ENCODE data around the gene DNAH14.
"Not testable (repeated sequence)": the region's sequence is repeated elsewhere in the genome, so short reads cannot be mapped to it uniquely, and the experiment has no call there.

The DNAH14 gene

DNA sequence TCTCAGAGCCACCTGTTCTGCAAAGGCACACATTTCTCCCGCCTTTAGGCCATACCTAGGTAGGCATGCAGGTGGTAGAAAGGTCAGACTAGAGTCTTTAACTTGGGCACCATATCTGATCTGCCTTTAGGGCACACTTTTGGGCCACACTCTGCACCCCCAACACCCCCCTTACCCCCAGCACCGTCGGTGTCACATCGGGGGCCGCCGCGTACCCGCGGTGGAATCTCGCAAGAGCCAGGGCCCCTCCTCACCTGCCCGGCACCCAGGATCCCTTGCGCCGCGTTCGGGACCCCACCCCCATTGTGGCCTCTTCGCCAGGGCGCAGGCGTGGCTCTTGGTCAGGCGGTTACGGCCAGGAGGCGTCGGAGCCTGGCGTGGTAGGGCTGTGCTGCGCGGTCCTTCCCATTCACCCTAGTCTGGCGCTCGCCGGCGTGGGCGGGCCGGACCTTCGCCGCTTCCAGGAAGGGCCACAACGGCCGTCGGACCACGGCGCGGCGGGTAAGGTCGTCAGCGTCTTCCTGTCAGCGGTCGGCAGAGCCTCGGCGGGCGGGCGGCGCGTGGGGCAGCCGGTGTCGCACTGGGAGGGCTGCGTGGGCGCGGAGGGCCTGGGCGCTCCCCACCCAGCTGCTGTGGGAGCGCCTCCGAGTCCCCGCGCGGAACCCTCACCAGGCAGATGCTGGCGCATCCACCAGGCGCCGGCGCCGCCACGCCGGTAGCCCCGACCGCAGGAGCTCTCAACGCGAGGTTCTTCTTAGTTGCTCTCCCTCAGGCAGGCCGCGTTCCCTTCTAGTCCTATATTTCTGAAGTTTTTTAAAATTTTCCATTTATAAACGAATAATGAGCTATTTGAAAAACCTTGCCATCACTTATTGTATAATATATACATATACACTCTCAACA is at the start of gene DNAH14:
Gene DNAH14 (plus strand): TSS at position 341 of the 903 bp plus-strand sequence. CDS start 23,028 bp downstream, outside the sequence.
- no peak for DNase-seq

DNA sequence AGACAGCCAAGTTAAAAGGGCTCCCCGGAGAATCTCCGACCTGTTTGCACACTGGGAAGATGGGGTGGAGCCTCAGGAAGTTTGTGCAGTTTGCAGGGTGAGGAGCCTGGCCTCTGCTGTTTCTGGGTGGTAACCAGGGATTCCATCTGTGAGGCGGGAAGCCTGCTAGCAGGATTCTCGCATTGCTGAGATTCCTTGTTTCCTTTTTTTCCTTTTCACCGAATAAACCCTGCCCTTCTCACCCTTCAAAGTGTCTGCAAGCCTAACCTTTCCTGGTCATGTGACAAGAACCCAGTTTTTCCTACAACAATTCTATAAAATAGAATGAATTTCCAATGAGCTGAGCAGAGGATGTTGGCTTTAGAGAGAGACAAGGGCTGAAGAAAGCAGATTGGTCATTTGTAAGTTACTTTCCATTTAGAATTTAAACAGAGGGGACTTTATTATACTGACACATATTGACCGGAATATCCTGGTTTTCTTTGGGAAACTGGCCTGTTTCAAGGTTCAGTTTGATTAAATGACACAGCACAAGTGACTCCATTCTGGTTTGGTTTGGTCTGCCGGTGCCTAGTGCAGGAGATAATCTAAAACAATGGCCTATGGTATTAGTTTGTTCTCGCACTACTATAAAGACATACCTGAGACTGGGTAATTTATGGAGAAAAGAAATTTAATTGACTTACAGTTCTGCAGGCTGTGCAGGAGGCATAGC is 48.7 kb upstream of the DNAH14 start:
- no peak for DNase-seq

DNA sequence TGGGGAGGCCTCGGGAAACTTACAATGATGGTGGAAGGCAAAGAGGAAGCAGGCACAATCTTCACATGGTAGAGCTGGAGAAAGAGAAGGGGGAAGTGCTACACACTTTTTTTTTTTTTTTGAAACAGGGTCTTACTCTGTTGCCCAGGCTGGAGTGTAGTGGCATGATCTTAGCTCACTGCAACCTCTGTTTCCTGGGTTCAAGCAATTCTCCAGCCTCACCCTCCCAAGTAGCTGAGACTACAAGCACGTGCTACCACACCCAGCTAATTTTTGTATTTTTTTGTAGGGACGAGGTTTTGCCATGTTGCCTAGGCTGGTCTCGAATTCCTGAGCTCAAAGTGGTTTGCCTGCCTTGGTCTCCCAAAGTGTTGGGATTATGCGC is 48.2 kb upstream of the DNAH14 start:
- not testable (repeated sequence) for DNase-seq

DNA sequence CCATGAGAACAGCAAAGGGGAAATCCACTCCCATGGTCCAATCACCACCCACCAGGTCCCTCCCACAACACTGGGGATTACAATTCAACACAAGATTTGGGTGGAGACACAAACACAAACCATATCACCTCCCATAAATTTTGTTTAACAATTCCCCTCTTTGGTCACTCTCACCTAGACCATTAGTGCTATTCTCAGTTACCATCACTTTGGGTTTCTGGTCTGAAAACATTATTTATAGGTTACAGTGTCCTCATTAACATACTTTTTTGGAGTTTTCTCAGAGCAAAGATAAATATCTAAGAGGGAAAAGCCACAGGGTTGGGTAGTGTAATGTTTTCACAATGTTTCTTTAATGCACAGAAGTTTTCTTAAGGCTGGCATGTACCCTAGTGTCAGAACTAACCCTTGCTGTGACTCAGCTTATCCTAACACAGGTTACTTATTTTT is 47.7 kb upstream of the DNAH14 start:
- no peak for DNase-seq

DNA sequence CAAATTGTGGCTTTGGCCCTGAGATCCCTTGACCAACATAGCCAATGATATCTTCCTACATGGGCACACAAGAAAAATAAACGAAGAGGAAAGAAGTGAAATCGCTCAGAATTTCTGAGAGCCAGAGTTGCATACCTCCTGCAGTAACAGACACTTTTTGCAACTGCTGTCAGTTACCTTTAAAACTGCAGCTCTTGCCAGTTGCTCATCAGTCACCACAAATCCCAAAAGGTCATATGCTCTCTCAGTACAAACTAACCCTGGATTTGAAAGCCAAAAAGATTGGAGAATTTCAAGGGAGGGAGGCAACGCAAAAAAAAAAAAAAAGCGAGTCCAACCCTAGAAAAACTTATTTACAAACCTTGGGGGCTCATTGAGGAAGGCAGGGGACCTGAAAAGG is 47.2 kb upstream of the DNAH14 start:
- no peak for DNase-seq

DNA sequence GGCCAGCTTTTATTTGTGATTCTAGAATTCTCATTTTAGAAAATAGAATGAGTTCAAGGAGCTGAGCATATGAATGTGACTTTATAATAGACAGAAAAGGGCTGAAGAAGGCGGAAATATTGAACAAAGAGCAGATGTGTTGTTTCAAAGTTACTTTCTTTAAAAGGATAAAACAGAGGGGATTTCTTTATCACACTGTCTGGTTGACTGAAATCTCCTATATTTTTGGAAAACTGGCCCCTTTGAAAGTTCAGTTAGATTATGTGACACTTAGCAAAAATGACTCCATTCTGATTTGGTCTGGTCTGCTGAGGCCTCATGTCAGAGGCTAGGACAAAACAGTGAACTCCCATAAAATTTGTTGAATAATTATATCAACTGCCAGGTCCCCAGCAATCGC is 46.4 kb upstream of the DNAH14 start:
- DNase-seq: no peak

DNA sequence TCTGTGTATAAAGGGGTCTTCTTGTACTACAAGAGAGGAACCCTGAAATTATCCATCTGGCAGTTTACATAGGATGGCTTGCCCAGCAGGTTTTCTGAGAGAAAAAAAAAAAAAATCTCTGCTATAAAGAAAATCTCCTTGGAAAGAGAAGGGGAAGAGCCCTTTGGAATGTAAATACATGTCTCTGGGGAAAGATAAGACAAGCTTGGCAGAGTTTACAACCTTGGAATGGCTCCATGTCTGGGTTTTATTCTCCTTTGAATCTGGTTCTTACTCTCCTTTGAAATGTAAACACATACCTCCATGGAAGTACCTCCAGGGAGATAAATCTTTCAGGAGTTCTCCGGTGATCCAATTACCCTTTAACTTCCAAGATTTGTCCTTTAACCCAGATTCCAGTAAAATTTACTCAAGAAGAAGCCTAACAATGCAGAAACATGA is 45.1 kb upstream of the DNAH14 start:
- no peak for DNase-seq

DNA sequence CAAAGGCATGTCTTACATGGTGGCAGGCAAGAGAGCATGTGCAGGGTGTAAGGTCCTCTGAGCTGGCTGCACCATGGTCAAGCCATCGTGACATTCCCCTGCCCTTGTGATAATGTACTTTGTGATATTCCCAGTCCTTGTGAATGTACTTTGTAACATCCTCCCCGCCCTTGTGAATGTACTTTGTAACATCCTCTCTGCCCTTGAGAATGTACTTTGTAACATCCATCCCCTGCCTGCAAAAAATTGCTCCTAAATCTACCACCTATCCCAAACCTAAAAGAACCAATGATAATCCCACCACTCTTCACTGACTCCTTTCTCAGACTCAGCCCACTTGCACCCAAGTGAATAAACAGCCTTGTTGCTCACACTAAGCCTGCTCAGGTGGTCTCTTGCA is 44.1 kb upstream of the DNAH14 start:
- not testable (repeated sequence) for DNase-seq

DNA sequence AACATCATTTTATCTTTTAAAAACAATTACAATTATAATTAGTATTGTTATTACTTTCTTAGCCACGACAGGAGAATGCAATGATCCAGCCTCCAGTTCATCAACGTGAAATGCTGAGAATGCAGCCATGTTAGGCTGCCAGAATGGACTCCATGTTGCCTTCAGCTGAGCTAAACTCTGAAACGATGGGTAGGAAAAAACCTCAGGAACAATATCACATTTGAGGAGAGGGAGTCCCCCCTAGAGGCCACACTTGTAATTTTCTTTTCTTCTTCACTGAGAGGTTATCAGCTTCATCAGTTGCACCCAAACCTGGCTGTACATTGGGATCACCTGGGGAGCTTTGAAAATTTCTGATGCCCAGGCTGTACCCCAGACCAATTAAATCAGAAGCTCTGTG is 34.6 kb upstream of the DNAH14 start:
- no peak for DNase-seq

DNA sequence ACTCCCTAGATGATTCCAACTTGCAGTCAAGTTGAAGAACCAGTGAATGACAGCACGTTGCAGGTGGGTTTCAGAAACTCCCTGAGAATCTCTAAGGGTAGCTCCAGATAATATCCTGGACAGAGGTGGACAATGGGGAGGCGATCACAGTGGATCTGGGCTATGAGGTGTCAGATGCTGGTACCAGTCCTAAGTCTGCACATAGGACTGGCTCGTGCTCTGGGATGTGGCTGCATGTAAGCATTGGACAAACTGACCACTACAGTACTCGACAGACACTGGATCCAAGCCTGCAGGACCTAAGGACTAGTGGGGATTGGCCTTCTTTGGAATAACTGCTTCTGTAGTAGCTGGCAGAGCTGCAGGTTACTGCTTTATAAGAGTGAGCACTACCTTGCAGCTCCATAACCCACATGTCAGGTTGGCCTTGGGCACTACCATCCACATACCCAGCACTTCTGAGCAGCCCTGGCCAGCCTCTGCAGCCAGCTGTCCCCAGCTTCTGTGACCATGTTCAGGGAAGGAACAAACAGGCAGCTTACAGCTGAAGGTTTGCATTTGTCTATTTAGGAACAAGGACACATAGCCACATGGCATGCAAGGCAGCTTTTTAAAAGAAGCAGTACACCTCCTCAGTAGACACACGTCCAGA is 33.2 kb upstream of the DNAH14 start:
- DNase-seq: no peak

DNA sequence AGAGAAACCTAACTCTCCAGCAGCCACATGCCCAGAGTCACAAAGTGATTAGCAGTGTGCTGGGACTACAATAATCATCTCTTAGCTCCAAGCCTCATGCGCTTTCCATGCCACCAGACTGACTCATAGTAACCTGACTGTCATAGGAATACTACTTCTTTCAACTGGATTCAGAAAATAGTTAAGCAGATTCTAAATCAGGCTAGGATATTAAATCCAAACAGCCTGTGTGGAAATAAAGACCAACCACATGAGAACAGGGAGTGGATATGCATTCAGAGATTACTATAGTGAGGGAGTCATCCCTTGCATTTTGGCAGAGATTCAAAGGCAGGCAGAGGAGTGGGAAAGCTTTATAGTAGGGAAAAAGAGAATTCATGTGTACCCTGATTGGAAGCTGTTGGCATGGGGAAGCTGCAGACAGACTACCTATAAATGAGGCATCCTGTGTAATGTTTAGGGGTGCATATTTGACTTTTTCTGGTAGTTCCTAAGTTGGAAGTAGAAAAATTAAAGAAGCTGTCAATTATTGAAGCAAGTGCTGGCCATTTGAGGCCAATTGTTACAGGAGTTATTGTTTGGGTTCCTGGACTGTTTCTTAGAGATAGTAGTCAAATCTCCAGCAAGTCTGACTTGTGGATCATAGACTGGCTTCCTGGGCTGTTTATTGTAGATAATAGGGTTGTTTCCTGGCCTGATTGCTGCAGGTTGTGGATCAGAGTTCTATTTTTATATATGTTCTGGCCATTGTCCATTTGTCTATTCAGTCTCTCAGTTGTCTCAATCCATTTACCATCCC is 31.7 kb upstream of the DNAH14 start:
- DNase-seq: no peak

DNA sequence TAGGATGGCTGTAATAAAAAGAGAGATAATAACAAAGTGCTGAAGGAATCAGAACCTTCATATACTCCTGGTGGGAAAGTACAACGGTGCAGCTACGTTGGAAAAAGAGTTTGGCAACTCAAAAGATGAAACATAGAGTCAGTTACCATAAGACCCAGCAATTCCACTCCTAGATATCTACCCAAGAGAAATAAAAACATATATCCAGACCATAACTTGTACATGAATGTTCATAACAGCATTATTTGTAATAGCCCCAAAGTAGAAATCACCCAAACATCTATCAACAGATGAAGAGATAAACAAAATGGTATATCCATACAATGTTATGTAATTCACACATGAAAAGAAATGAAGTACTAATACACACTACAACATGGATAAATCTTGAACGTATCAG is 30.5 kb upstream of the DNAH14 start:
- no peak for DNase-seq

DNA sequence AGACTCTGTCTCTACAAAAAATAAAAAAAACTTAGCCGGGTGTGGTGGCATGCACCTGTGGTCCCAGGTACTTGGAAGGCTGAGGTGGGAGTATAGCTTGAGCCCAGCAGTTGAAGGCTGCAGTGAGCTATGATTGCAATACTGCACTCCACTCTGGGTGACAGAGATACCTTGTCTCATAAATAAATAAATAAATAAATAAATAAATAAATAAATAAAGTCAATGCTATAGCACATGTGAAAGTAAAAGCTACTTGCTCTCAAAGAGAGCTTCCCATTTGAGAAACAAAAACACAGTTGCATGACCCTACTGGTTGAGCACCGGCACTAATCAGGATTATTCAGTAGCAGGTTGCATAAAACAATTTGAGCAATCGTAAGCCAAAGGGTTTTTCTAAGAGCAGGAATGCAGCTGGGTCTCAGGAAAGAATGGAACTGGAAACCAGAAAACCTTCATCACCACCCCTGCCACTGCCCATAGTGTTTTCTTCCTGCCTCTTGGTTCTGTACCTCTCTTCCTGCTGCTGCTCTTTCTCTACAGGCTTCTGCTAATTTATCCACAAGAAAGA is 29.3 kb upstream of the DNAH14 start:
- no peak for DNase-seq

DNA sequence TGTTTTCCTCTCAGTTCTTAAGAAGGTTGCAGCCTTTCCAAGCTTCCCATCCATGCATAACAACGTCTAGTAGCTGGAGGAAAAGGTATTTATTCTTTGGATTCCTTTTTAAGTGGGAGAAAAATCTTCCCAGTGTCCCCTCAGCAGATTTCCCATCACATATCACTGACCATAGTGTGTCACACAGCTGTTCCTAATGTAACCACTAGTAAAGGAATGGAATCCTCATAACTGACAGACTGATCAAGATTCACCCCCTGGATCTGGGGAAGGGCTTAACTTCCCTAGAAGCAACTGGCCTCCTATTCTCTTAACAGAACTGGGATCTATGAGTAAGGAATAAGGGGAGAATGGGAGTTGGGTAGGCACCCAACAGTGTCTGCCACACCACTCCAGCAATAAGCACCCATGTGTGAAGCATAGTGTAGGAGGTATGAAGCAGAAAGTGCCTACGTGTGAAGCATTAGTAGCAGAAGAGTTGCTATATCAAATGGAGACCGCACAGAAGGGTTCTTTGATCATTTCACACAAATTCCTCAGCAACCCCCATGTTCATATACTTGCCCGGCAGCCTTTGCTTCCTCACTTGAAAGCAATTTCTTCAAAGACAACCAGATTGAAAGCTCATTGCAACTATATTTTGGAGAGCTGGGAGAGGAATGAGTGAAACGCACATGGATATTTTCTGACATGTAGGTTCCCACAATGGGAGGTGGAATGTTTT is 28.2 kb upstream of the DNAH14 start:
- no peak for DNase-seq

DNA sequence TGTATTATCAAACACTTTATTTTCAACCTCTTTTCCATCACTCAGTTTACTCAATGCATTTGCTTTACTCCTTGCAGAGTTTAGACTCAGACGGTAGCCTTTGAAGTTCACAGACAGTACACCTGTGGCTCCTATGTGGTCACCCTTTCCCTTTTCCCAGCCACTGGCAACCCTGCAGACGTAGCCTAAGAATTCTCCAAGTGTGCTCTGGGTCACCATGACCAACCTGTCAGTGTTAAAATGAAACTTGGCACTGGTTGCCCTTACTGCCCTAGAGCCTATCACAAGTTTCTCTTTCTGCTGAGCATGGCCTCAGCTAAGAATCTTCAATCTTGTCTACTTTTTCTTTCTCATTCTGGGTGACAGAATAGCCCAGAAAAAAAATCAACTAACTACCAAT is 25.5 kb upstream of the DNAH14 start:
- DNase-seq: no peak

DNA sequence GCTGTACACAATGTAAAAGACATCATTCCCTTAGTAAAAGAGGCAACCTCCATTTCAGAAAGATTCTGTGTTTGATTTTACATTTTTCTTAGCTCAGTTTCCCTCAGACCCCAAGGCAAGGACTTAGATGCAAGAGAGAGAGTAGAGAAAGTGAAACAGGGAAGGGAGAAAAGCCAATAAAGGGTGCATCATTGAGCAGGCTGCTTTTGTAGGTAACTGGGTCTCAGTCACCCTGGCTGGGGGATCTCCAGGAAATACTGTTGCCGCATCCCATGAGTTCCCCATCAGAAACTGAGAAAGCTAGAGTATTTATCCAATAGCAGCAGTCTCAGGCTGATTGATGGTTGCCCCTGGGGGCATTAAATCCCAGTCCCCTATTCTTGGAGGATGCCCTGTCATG is 23.1 kb upstream of the DNAH14 start:
- no peak for DNase-seq

DNA sequence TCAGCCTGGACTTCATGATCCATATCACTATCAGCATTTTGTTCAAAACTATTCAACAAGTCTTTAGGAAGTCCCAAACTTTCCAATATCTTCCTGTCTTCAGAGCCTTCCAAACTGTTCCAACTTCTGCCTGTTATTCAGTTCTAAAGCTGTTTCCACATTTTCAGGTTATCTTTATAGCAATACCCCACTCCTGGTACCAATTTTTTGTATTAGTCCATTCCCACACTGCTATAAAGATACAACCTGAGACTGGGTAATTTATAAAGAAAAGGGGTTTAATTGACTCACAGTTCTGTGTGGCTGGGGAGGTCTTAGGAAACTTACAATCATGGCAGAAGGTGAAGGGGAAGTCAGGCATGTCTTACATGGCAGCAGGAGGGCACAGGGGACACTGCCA is 18.3 kb upstream of the DNAH14 start:
- DNase-seq: no peak

DNA sequence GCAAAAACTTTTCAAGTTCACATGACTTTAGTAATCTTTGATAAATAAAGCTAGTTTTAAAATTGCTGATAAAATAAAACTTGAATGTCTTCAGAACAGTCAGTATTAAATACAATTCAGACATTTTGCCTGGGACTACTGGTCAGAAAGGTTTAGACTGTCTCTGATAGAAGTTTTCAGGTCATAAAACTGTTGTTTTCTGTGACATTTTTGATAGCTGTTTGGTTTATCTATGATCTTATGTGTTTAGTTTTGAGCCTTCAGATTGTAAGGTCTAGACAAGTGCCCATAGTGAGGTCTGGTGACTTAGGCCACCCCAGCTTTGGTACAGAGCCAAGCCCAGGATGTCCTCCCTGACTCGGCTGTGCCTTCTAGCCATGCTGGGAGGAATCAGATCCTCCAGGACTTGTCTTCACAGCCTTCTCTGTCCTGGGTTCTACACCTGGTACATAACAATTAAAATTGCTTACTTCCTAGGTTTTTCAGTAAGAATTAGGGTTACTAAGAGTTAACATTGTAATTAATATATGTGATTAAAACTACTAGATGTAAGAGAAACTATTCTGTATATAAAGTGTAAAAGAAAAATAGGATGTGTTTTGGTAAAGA is 15.1 kb upstream of the DNAH14 start:
- no peak for DNase-seq

DNA sequence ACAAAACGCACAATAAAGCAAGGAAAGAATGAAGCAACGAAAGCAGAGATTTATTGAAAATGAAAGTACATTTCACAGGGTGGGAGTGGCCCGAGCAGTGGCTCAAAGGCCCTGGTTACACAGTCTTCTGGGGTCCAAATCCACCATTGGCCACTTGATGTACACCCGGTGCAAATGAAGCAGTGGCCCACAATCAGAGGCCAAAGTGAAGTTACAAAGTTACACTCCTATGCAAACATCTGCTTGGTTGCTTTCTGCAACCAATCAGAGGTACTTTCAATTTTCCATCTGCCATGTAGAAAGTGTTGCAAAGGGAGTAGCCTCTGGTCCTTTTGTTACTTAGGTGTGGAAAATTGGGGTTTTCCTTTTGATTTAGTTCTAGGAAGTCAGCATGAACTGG is 10.0 kb upstream of the DNAH14 start:
- no peak for DNase-seq

DNA sequence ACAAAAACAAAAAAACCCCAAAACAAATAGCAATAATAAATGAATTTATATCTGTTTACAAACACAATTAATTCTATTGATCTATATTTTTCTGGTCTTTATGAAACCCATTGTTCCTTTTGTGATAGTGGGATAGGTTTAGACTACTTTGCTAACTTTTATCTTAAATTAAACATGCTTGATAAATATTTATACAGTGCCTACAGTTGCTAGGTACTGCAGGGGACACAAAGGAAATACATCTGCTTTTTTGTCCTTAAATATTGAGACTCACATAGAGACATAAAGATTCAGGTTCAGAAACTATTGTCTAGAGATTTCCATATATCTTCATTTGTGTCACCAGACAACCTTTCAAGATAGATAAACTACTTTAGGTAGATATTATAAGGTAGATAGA is 8.5 kb upstream of the DNAH14 start:
- no peak for DNase-seq

DNA sequence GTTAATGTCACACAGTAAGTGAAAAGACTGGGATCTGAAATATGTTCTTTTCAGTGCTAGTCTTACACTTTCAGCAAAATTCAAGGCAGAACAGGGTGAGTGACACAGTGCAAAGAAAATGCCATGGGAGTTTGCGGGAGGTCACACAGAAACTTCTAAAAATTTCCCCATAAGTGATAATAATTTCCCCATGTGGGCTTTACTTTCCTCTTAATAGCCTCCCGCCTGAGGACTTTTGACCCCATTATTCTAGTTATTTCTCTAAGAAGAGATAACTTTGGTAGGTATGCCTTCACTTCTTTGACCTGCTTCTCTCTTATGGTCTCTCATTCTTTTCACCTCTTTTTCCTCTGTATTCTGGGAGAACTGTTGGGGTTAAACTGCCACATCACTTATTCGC is 8.1 kb upstream of the DNAH14 start:
- DNase-seq: no peak

Data from NK-92 treated with Interleukin-12 subunit alpha and Interleukin-12 subunit beta, amount 100 ng/mL, for 24 hours (cell line).